Thyroid gland (tissue), 4 donors: ENCODE data around the gene ATP1A4. TPM values are rescaled to one million over a fixed set of nuclear protein-coding genes. Genes with fewer than 3 reads are reported as not detected.

ENCODE experiments used
- DNase-seq, 2 donors: peaks; one replicate each; pipeline ENCODE4 v3.0.0-alpha.2; 2019
- H3K27ac ChIP-seq, 3 donors: fragments of 200-600 bp; sonication (generic); 1 replicate in 2 of 3; 2 replicates in 1 of 3; pipeline ENCODE4 v1.5.1; 2016 to 2019; ENCODE audit warnings: mild to moderate bottlenecking in 1 of 3, moderate library complexity in 1 of 3
- H3K27me3 ChIP-seq: fragments of 200-600 bp; sonication (generic); one replicate; pipeline ENCODE4 v1.5.1; 2019
- H3K36me3 ChIP-seq, 2 donors: fragments of 200-600 bp; sonication (generic); one replicate each; pipeline ENCODE4 v1.5.1; 2016 to 2019
- H3K4me1 ChIP-seq, 2 donors: fragments of 200-600 bp; sonication (generic); one replicate each; pipeline ENCODE4 v1.5.1; 2017 to 2019
- H3K4me3 ChIP-seq, 3 donors: fragments of 200-600 bp; sonication (generic); replicated peaks in 1 of 3; 1 replicate in 2 of 3; 2 replicates in 1 of 3; pipeline ENCODE4 v1.5.1; 2016; ENCODE audit warnings: mild to moderate bottlenecking in 1 of 3
- H3K9me3 ChIP-seq: fragments of 200-600 bp; sonication (generic); one replicate; pipeline ENCODE4 v1.5.1; 2017
- POLR2A ChIP-seq, 2 donors: fragments of 450-650 bp; IDR thresholded peaks; one replicate each; pipeline ENCODE4 v1.6.1; 2017; ENCODE audit warnings: antibody characterized with exemption in 2 of 2, mild to moderate bottlenecking in 2 of 2, moderate library complexity in 1 of 2
- WGBS, 2 donors: methylation state at CpG; one replicate each; pipeline ENCODE4 v1.1.5; 2017; 5-methylcytosine and 5-hydroxymethylcytosine counted together
- intact Hi-C: fragments of 100-400 bp; cut with DNase I; formaldehyde crosslinking; loops from one replicate; pipeline ENCODE4 v1.15.1; 2023
- total RNA-seq, 4 donors: library from RNA; depleted of rRNA; stranded (reverse); fragments of >200 nt; gene quantifications; one replicate each; pipeline ENCODE4 v1.2.3, GENCODE V29; 2016
- TF ChIP-seq, protein P1 (sequence below), 6 experiments: fragments of 200-600 bp in 3 of 6; fragments of 450-650 bp in 3 of 6; sonication (generic) in 3 of 6; IDR thresholded peaks; one replicate each; pipeline ENCODE4 v1.5.1; 2016 to 2019; ENCODE audit warnings: antibody characterized with exemption in 6 of 6, mild to moderate bottlenecking in 2 of 6, inconsistent platforms in 1 of 6, moderate library complexity in 1 of 6

ATP1A4 gene
- total RNA-seq, 4 donors from 2014 or later, result not detected

DNA sequence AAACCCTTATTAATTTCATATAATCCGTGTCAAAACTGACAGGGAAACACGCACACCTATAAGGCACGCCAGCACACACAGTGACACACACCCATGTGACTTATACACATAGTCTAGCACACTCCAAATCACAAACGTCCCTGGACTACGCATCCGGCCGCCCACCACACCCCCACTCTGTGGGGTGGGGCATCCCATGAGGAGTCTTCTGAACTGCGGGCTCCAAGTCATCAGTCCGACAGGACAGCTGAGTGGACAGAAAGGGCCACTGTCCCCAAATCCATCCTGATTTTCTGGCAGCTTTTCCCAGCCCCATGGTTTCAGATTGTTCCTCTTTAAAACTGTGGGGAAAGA lies 54.6 kb downstream of the ATP1A4 start:
- 3 to 11% methylated on average over 9 of the region's 9 CpGs for WGBS, 2 donors
- no peak for TF ChIP-seq POLR2A (IDR thresholded peaks at IDR 0.05)
- TF ChIP-seq, protein P1, sequence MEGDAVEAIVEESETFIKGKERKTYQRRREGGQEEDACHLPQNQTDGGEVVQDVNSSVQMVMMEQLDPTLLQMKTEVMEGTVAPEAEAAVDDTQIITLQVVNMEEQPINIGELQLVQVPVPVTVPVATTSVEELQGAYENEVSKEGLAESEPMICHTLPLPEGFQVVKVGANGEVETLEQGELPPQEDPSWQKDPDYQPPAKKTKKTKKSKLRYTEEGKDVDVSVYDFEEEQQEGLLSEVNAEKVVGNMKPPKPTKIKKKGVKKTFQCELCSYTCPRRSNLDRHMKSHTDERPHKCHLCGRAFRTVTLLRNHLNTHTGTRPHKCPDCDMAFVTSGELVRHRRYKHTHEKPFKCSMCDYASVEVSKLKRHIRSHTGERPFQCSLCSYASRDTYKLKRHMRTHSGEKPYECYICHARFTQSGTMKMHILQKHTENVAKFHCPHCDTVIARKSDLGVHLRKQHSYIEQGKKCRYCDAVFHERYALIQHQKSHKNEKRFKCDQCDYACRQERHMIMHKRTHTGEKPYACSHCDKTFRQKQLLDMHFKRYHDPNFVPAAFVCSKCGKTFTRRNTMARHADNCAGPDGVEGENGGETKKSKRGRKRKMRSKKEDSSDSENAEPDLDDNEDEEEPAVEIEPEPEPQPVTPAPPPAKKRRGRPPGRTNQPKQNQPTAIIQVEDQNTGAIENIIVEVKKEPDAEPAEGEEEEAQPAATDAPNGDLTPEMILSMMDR (IDR thresholded peaks at IDR 0.05), result no peak
- intact Hi-C loops, result no loop called here
- no peaks in the 10 kb centered on the region for H3K36me3 ChIP-seq
- no peaks in the 10 kb centered on the region for H3K27me3 ChIP-seq
- DNase-seq, result peak; percentile 43 to 44
- peak overlapping the region; percentile 74 to 87 (median 86) for H3K27ac ChIP-seq
- peak overlapping the region; percentile 45 to 69 (median 60) for H3K4me3 ChIP-seq
- peaks cover 30 to 55% of the 10 kb centered on the region in 2 donors for H3K4me1 ChIP-seq
- no peaks in the 10 kb centered on the region for H3K9me3 ChIP-seq

DNA sequence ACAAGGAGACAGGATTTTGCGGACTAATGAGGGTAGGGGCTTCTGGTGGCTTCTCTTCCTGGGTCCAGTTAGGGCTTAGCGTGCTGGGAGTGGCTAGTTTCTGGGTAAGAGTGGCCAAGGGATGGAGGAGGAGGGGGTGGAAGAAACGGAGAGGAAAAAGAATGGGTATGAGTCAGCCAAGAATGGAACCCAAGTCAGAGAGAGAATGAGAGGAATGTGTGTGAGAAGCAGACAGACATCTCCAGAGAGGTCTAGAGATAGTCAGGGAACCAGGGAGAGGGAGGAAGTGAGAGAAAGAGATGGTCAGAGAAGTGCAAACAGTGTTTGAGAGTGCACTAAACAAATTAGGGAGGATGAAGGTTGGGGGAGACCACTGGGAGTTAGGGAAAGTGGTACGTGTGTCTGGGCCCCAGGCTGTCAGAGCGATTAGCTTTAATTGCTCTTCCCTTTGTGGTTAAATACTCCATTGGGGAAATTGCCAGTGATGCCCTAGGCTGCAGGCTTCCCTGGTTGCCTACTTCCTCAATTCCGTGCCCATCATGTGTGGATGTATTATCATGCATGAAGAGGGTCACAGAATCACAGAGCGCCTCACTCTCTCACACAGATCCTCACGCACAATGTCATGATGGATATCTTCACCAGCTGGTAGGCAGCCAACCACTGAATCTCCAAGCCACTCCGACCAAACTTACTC lies 55.2 kb downstream of the ATP1A4 start:
- Histone ChIP-seq H3K4me3 (peak overlapping the region in 1 of 3 donors; percentile 60), H3K27me3 (no peaks in the 10 kb centered on the region), H3K4me1 (peaks cover 31 to 57% of the 10 kb centered on the region in 2 donors), H3K36me3 (peaks cover 0 to 3% of the 10 kb centered on the region in 2 donors), H3K27ac (peak overlapping the region; percentile 74 to 87 (median 86)), H3K9me3 (no peaks in the 10 kb centered on the region)
- 63 to 74% methylated on average over 9 of the region's 9 CpGs for WGBS, 2 donors
- intact Hi-C loops, result no loop called here
- TF ChIP-seq, protein P1 (IDR thresholded peaks at IDR 0.05), result no peak
- TF ChIP-seq POLR2A (IDR thresholded peaks at IDR 0.05), result no peak
- DNase-seq, result no peak

DNA sequence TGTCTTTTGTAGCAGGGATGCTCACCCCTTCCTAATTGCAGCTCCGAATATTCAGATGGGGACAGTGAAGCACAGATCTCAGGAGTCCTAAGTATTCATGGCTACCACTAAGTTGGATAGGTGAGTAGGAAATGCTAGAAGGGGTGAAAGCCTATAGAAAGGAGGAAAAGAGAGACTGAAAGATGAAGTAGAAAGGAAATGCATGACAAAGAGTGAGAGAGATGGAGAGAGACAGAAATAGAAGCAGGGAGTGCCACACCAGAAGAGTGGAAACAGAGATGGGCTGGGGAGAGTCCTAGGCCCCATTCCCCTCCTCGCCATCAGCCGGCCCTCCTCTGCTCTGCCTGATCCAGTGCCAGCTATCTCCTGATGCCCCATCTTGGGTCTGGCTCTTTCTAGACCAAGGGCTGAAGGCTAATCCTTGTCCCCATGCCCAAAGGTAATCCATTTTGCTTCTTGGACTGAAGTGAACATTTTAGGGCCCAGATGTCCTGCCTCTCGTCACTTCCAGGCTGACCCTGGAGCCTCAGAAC lies 55.8 kb downstream of the ATP1A4 start:
- no peaks in the 10 kb centered on the region for H3K27me3 ChIP-seq

DNA sequence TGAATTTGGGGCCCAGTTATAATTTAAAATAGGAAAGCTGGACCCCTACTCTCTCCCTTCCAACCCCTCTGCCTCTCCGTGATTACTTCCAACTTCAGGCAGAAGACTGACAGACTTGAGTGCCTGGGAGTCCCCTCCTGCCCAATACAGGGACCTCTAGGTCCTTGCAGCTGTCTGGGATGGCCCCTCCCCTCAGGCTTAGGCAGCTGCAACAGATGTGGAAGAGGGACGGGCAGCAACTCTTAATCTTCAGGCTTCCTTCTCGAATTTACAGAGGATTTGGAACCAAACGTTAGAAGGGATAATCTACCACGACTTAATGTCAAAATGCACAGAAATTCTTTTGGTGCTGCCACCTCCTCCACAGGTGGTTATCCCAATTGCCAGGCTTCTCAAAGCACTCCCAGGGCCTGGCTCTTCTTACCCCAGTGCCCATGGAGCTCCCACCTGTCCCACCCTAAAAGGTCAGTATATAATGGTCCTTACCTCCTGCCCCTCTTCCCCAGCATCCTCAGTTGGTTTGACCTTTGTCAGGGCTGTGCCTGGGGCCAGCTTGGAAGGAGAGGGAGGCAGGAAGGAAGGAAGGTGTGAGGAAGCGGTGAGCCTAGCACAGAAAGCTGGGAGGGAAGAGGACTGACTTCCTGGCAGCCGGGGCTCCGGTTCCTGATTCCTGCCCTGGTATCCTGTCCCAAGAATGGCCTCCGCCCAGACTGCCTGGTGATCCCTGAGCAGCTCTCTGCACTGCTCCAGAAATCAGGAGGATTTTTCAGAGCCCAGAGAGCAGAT lies 56.6 kb downstream of the ATP1A4 start:
- Histone ChIP-seq H3K27me3 (no peaks in the 10 kb centered on the region), H3K4me1 (peaks cover 31 to 57% of the 10 kb centered on the region in 2 donors), H3K4me3 (no peak overlapping the region), H3K36me3 (peaks cover 10 to 16% of the 10 kb centered on the region in 2 donors), H3K27ac (peak overlapping the region in 2 of 3 donors; percentile 32 to 87), H3K9me3 (no peaks in the 10 kb centered on the region)
- TF ChIP-seq POLR2A (IDR thresholded peaks at IDR 0.05), result no peak
- TF ChIP-seq, protein P1 (IDR thresholded peaks at IDR 0.05), result no peak
- 65 to 67% methylated on average over 9 of the region's 9 CpGs for WGBS, 2 donors
- intact Hi-C loops, result no loop called here
- DNase-seq, result no peak

More for the DNA sequence above, 55.8 kb downstream of the ATP1A4 start:
- 84 to 92% methylated on average over 4 of the region's 4 CpGs for WGBS, 2 donors
- Histone ChIP-seq H3K36me3 (peaks cover 2 to 9% of the 10 kb centered on the region in 2 donors), H3K9me3 (no peaks in the 10 kb centered on the region), H3K27ac (peak overlapping the region in 2 of 3 donors; percentile 86 to 87), H3K4me1 (peaks cover 31 to 57% of the 10 kb centered on the region in 2 donors), H3K4me3 (no peak overlapping the region)
- TF ChIP-seq, protein P1 (IDR thresholded peaks at IDR 0.05), result no peak
- no peak for TF ChIP-seq POLR2A (IDR thresholded peaks at IDR 0.05)
- DNase-seq, result no peak
- intact Hi-C loops, result no loop called here
